ENCODE results near the gene ZNF485.

The ZNF485 gene

GRCh38 chr10:43591303-43591904, 14.8 kb upstream of the ZNF485 start:
- no peaks in the 10 kb centered on the region for H3K79me2 ChIP-seq (ENCODE audit: insufficient read depth, low read depth)
- H3K4me1 ChIP-seq (ENCODE audit: low read depth, poor library complexity, severe bottlenecking): peaks cover 9% of the 10 kb centered on the region
- TF ChIP-seq, protein P1, sequence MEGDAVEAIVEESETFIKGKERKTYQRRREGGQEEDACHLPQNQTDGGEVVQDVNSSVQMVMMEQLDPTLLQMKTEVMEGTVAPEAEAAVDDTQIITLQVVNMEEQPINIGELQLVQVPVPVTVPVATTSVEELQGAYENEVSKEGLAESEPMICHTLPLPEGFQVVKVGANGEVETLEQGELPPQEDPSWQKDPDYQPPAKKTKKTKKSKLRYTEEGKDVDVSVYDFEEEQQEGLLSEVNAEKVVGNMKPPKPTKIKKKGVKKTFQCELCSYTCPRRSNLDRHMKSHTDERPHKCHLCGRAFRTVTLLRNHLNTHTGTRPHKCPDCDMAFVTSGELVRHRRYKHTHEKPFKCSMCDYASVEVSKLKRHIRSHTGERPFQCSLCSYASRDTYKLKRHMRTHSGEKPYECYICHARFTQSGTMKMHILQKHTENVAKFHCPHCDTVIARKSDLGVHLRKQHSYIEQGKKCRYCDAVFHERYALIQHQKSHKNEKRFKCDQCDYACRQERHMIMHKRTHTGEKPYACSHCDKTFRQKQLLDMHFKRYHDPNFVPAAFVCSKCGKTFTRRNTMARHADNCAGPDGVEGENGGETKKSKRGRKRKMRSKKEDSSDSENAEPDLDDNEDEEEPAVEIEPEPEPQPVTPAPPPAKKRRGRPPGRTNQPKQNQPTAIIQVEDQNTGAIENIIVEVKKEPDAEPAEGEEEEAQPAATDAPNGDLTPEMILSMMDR (conservative IDR thresholded peaks at IDR 0.05; ENCODE audit: low read depth, low read length): no peak
- no peak overlapping the region for H3K9ac ChIP-seq
- no peaks in the 10 kb centered on the region for H3K27me3 ChIP-seq (ENCODE audit: insufficient read depth, low read depth)
- no peak overlapping the region for H3K4me2 ChIP-seq
- no peaks in the 10 kb centered on the region for H4K20me1 ChIP-seq (ENCODE audit: insufficient read depth)
- no peak overlapping the region for H3K4me3 ChIP-seq (IDR thresholded peaks at IDR 0.05; ENCODE audit: insufficient read depth, low read depth, low read length)
- H3K27ac ChIP-seq: no peak overlapping the region
- no peaks in the 10 kb centered on the region for H3K36me3 ChIP-seq (ENCODE audit: insufficient read depth)
- H2AFZ ChIP-seq (ENCODE audit: low read depth): no peak overlapping the region

DNA sequence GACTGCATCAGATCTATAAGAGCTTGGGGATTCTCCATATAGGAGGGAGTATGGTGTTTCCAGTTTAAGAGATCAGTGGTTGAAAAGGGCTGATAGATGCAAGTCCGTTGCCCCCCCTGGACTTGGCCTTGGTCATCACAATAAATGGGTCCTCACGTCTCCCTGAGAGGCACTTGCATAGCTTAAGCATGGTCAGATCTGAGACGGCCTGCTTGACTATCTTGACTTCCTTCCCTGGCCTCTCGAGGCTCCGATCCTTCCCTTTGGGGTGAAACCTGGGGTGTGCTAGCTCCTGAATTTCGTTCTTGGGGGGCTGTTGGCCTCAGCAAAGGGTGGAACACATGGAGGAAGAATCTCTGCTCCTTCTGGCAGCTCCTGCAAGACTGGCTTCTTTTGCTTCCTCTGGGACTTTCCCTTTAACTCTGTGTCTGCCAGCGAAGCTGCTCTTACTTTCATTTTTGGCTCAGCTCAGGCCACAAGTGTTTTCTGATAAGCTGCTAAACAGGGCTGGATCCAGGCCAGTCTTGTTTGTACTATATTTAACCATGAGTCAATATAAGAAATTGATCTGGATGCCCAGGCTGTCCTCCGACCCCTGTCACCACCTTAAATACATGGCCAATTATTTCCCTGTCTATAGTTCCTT, 11.2 kb upstream of the ZNF485 start:
- Histone ChIP-seq H3K36me3 (ENCODE audit: insufficient read depth) (no peaks in the 10 kb centered on the region), H3K27ac (no peak overlapping the region), H3K4me2 (peak overlapping the region; percentile 19; the same call in 1 of the 2 replicates), H4K20me1 (ENCODE audit: insufficient read depth) (no peaks in the 10 kb centered on the region), H3K9ac (no peak overlapping the region), H3K27me3 (ENCODE audit: insufficient read depth, low read depth) (no peaks in the 10 kb centered on the region), H3K79me2 (ENCODE audit: insufficient read depth, low read depth) (no peaks in the 10 kb centered on the region), H3K4me3 (IDR thresholded peaks at IDR 0.05; ENCODE audit: insufficient read depth, low read depth, low read length) (no peak overlapping the region), H2AFZ (ENCODE audit: low read depth) (peak overlapping the region; percentile 50), H3K4me1 (ENCODE audit: low read depth, poor library complexity, severe bottlenecking) (peaks cover 9% of the 10 kb centered on the region)
- TF ChIP-seq, protein P1 (conservative IDR thresholded peaks at IDR 0.05; ENCODE audit: low read depth, low read length): no peak

GRCh38 chr10:43595739-43596298, 10.4 kb upstream of the ZNF485 start:
- no peaks in the 10 kb centered on the region for H3K27me3 ChIP-seq (ENCODE audit: insufficient read depth, low read depth)
- no peaks in the 10 kb centered on the region for H3K36me3 ChIP-seq (ENCODE audit: insufficient read depth)
- no peak overlapping the region for H3K27ac ChIP-seq
- H4K20me1 ChIP-seq (ENCODE audit: insufficient read depth): no peaks in the 10 kb centered on the region
- no peak overlapping the region; the same call in 1 of the 2 replicates for H2AFZ ChIP-seq (ENCODE audit: low read depth)
- peak overlapping the region; percentile 19; the same call in 1 of the 2 replicates for H3K4me2 ChIP-seq
- no peak overlapping the region for H3K9ac ChIP-seq
- no peak overlapping the region for H3K4me3 ChIP-seq (IDR thresholded peaks at IDR 0.05; ENCODE audit: insufficient read depth, low read depth, low read length)
- TF ChIP-seq, protein P1 (conservative IDR thresholded peaks at IDR 0.05; ENCODE audit: low read depth, low read length): no peak
- peaks cover 9% of the 10 kb centered on the region for H3K4me1 ChIP-seq (ENCODE audit: low read depth, poor library complexity, severe bottlenecking)
- H3K79me2 ChIP-seq (ENCODE audit: insufficient read depth, low read depth): no peaks in the 10 kb centered on the region

- no peaks in the 10 kb centered on the region for H4K20me1 ChIP-seq (ENCODE audit: insufficient read depth)
- H2AFZ ChIP-seq (ENCODE audit: low read depth): no peak overlapping the region
- no peaks in the 10 kb centered on the region for H3K79me2 ChIP-seq (ENCODE audit: insufficient read depth, low read depth)
- H3K4me3 ChIP-seq (IDR thresholded peaks at IDR 0.05; ENCODE audit: insufficient read depth, low read depth, low read length): no peak overlapping the region
- no peak overlapping the region for H3K9ac ChIP-seq
- peaks cover 9% of the 10 kb centered on the region for H3K4me1 ChIP-seq (ENCODE audit: low read depth, poor library complexity, severe bottlenecking)
- H3K27ac ChIP-seq: no peak overlapping the region
- no peaks in the 10 kb centered on the region for H3K27me3 ChIP-seq (ENCODE audit: insufficient read depth, low read depth)
- H3K36me3 ChIP-seq (ENCODE audit: insufficient read depth): no peaks in the 10 kb centered on the region
- H3K4me2 ChIP-seq: no peak overlapping the region
- TF ChIP-seq, protein P1 (conservative IDR thresholded peaks at IDR 0.05; ENCODE audit: low read depth, low read length): no peak
Measured at GRCh38 chr10:43596546-43596945, 9.7 kb upstream of the ZNF485 start.

Measured in KMS-11 (cell line).